GM23338 (cell line): ENCODE data around the gene CES5A. TPM values are rescaled to one million over a fixed set of nuclear protein-coding genes. Genes with fewer than 3 reads are reported as not detected.

Experiments used
- ATAC-seq: fragments of 200-7000 bp; cut with Tn5 transposase; 3 replicates; pipeline ENCODE4 v1.9.1; 2020
- DNase-seq: peaks from one replicate; pipeline ENCODE4 v3.0.0-alpha.2; 2015; ENCODE audit warnings: low spot score
- H2AFZ ChIP-seq: fragments of 200-600 bp; sonication (generic); 2 replicates; pipeline ENCODE4 v1.8.0; 2016; ENCODE audit warnings: antibody characterized with exemption, mild to moderate bottlenecking, moderate library complexity
- H3F3A ChIP-seq: fragments of 200-600 bp; sonication (generic); replicated peaks from 2 replicates; pipeline ENCODE4 v1.8.0; 2017; ENCODE audit warnings: antibody characterized with exemption, mixed run types, low read depth
- H3K27ac ChIP-seq: fragments of 200-600 bp; sonication (generic); 2 replicates; pipeline ENCODE4 v1.6.1; 2016; ENCODE audit warnings: low read depth
- H3K27me3 ChIP-seq: fragments of 200-600 bp; sonication (generic); 2 replicates; pipeline ENCODE4 v1.8.0; 2016; ENCODE audit warnings: mild to moderate bottlenecking, mixed run types, moderate library complexity; ENCODE audit not compliant: insufficient read depth
- H3K36me3 ChIP-seq: fragments of 200-600 bp; sonication (generic); 2 replicates; pipeline ENCODE4 v1.8.0; 2016; ENCODE audit warnings: mild to moderate bottlenecking; ENCODE audit not compliant: insufficient read depth
- H3K4me1 ChIP-seq: fragments of 200-600 bp; sonication (generic); 2 replicates; pipeline ENCODE4 v1.8.0; 2016; ENCODE audit warnings: mild to moderate bottlenecking, moderate library complexity; ENCODE audit not compliant: insufficient read depth
- H3K4me2 ChIP-seq: fragments of 200-600 bp; sonication (generic); 2 replicates; pipeline ENCODE4 v1.7.1; 2017; ENCODE audit warnings: mixed run types
- H3K4me3 ChIP-seq: fragments of 200-600 bp; sonication (generic); 2 replicates; pipeline ENCODE4 v1.6.1; 2016; ENCODE audit warnings: mixed run types
- H3K79me2 ChIP-seq: fragments of 200-600 bp; sonication (generic); replicated peaks from 2 replicates; pipeline ENCODE4 v1.8.0; 2017; ENCODE audit warnings: mild to moderate bottlenecking; ENCODE audit not compliant: insufficient read depth
- H3K9me2 ChIP-seq: fragments of 200-600 bp; sonication (generic); 2 replicates; pipeline ENCODE4 v1.8.0; 2017; ENCODE audit not compliant: insufficient read depth
- H4K20me1 ChIP-seq: fragments of 200-600 bp; sonication (generic); replicated peaks from 2 replicates; pipeline ENCODE4 v1.8.0; 2017; ENCODE audit warnings: mild to moderate bottlenecking; ENCODE audit not compliant: insufficient read depth
- H3K27ac Mint-ChIP-seq: 2 replicates; pipeline ENCODE4 v1.8.0; 2020; ENCODE audit warnings: inconsistent platforms, mild to moderate bottlenecking, moderate library complexity, mixed read lengths
- H3K27me3 Mint-ChIP-seq: 3 replicates; pipeline ENCODE4 v1.8.0; 2022; ENCODE audit warnings: low read depth, mild to moderate bottlenecking, moderate library complexity, mixed read lengths, inconsistent platforms; ENCODE audit not compliant: insufficient read depth, poor library complexity
- H3K36me3 Mint-ChIP-seq: 3 replicates; pipeline ENCODE4 v1.8.0; 2021; ENCODE audit warnings: low read depth, mild to moderate bottlenecking, inconsistent platforms, moderate library complexity, mixed read lengths
- H3K4me1 Mint-ChIP-seq: 3 replicates; pipeline ENCODE4 v1.8.0; 2020; ENCODE audit warnings: mild to moderate bottlenecking, inconsistent platforms, mixed read lengths
- H3K4me3 Mint-ChIP-seq: 3 replicates; pipeline ENCODE4 v1.8.0; 2021; ENCODE audit warnings: moderate library complexity, mild to moderate bottlenecking, inconsistent platforms, mixed read lengths
- H3K9me3 Mint-ChIP-seq: 3 replicates; pipeline ENCODE4 v1.8.0; 2020; ENCODE audit warnings: moderate library complexity, mild to moderate bottlenecking, inconsistent platforms, mixed read lengths
- EZH2 ChIP-seq: fragments of 200-600 bp; sonication (generic); IDR thresholded peaks from one replicate; pipeline ENCODE4 v1.8.0; 2017; ENCODE audit warnings: antibody characterized with exemption, mild to moderate bottlenecking, low read depth; ENCODE audit not compliant: unreplicated experiment
- NANOG ChIP-seq: IDR thresholded peaks from 2 replicates; pipeline ENCODE4 v1.6.1; 2016; ENCODE audit warnings: antibody characterized with exemption, borderline replicate concordance
- STAT1 ChIP-seq: IDR thresholded peaks from one replicate; pipeline ENCODE4 v1.6.1; 2016; ENCODE audit warnings: antibody characterized with exemption; ENCODE audit not compliant: unreplicated experiment
- ZNF114 ChIP-seq: fragments of 250-450 bp; sonication (Bioruptor Pico); IDR thresholded peaks from 2 replicates; pipeline ENCODE4 v1.5.0; 2020; ENCODE audit warnings: mild to moderate bottlenecking, moderate library complexity
- ZNF331 ChIP-seq: fragments of 250-450 bp; sonication (Bioruptor Pico); IDR thresholded peaks from 2 replicates; pipeline ENCODE4 v1.5.0; 2020; ENCODE audit warnings: low read depth, mild to moderate bottlenecking, moderate library complexity
- polyA plus RNA-seq: library from polyadenylated mRNA; unstranded; fragments of >200 nt; fragmentation: Nextera tagmentation; extraction: Ambion mirVana; gene quantifications from 2 replicates; pipeline ENCODE4 v1.2.1, GENCODE V29; 2016
- total RNA-seq: library from RNA; depleted of rRNA; stranded (reverse); fragments of >200 nt; shearing (Covaris generic); gene quantifications from 2 replicates; pipeline ENCODE4 v1.2.3, GENCODE V29; 2014
- TF ChIP-seq, protein P1 (sequence below): fragments of 250-450 bp; sonication (Bioruptor Pico); IDR thresholded peaks from 2 replicates; pipeline ENCODE4 v1.5.0; 2020; ENCODE audit warnings: mild to moderate bottlenecking, moderate library complexity
- TF ChIP-seq, protein P2 (sequence below): IDR thresholded peaks from 2 replicates; pipeline ENCODE4 v1.6.1; 2016; ENCODE audit warnings: antibody characterized with exemption

CES5A gene
- total and polyA plus RNA-seq, 2 experiments from 2014 or later = not detected

DNA sequence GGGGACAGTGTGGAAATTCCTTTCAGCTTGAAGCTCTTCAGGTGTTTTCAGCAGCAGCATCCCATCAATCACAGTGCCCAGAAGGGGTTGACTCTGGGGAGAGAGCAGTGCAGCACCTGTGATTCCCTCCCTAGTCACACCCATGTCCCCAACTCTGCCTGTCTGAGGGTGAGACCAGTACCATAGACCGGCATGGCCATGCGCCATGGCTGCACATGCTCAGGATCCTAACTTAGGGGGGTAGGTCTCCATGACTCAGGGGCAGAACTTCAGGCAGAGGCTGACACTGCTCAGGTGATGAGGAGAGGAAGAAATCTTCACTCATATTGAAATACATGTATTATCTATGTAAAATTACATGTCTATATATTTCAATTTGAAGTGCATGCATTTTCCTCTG lies 62.2 kb downstream of the CES5A start:
- Mint-ChIP-seq H3K4me3 (no peak overlapping the region), H3K4me1 (peaks cover 19% of the 10 kb centered on the region), H3K9me3 (no peaks in the 10 kb centered on the region), H3K36me3 (no peaks in the 10 kb centered on the region), H3K27me3 (peaks cover 10% of the 10 kb centered on the region), H3K27ac (no peak overlapping the region)
- no peaks in the 10 kb centered on the region for H3K36me3 ChIP-seq
- no peaks in the 10 kb centered on the region for H3K27me3 ChIP-seq
- H2AFZ ChIP-seq = no peak overlapping the region
- DNase-seq (no peak), ATAC-seq (no peak)
- no peak overlapping the region for H3K4me3 ChIP-seq
- no peaks in the 10 kb centered on the region for H3F3A ChIP-seq
- no peaks in the 10 kb centered on the region for H4K20me1 ChIP-seq
- no peak overlapping the region for H3K4me2 ChIP-seq
- H3K4me1 ChIP-seq = peaks cover 10% of the 10 kb centered on the region
- no peak for TF ChIP-seq ZNF114 (CRISPR knock-in tag)
- TF ChIP-seq, protein P1, sequence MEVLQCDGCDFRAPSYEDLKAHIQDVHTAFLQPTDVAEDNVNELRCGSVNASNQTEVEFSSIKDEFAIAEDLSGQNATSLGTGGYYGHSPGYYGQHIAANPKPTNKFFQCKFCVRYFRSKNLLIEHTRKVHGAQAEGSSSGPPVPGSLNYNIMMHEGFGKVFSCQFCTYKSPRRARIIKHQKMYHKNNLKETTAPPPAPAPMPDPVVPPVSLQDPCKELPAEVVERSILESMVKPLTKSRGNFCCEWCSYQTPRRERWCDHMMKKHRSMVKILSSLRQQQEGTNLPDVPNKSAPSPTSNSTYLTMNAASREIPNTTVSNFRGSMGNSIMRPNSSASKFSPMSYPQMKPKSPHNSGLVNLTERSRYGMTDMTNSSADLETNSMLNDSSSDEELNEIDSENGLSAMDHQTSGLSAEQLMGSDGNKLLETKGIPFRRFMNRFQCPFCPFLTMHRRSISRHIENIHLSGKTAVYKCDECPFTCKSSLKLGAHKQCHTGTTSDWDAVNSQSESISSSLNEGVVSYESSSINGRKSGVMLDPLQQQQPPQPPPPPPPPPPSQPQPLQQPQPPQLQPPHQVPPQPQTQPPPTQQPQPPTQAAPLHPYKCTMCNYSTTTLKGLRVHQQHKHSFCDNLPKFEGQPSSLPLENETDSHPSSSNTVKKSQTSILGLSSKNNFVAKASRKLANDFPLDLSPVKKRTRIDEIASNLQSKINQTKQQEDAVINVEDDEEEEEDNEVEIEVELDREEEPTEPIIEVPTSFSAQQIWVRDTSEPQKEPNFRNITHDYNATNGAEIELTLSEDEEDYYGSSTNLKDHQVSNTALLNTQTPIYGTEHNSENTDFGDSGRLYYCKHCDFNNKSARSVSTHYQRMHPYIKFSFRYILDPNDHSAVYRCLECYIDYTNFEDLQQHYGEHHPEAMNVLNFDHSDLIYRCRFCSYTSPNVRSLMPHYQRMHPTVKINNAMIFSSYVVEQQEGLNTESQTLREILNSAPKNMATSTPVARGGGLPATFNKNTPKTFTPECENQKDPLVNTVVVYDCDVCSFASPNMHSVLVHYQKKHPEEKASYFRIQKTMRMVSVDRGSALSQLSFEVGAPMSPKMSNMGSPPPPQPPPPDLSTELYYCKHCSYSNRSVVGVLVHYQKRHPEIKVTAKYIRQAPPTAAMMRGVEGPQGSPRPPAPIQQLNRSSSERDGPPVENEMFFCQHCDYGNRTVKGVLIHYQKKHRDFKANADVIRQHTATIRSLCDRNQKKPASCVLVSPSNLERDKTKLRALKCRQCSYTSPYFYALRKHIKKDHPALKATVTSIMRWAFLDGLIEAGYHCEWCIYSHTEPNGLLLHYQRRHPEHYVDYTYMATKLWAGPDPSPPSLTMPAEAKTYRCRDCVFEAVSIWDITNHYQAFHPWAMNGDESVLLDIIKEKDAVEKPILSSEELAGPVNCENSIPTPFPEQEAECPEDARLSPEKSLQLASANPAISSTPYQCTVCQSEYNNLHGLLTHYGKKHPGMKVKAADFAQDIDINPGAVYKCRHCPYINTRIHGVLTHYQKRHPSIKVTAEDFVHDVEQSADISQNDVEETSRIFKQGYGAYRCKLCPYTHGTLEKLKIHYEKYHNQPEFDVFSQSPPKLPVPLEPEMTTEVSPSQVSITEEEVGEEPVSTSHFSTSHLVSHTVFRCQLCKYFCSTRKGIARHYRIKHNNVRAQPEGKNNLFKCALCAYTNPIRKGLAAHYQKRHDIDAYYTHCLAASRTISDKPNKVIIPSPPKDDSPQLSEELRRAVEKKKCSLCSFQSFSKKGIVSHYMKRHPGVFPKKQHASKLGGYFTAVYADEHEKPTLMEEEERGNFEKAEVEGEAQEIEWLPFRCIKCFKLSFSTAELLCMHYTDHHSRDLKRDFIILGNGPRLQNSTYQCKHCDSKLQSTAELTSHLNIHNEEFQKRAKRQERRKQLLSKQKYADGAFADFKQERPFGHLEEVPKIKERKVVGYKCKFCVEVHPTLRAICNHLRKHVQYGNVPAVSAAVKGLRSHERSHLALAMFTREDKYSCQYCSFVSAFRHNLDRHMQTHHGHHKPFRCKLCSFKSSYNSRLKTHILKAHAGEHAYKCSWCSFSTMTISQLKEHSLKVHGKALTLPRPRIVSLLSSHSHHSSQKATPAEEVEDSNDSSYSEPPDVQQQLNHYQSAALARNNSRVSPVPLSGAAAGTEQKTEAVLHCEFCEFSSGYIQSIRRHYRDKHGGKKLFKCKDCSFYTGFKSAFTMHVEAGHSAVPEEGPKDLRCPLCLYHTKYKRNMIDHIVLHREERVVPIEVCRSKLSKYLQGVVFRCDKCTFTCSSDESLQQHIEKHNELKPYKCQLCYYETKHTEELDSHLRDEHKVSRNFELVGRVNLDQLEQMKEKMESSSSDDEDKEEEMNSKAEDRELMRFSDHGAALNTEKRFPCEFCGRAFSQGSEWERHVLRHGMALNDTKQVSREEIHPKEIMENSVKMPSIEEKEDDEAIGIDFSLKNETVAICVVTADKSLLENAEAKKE = no peak
- TF ChIP-seq STAT1 = no peak
- no peak for TF ChIP-seq ZNF331 (CRISPR knock-in tag)
- no peak for TF ChIP-seq NANOG
- TF ChIP-seq EZH2 = no peak
- TF ChIP-seq, protein P2, sequence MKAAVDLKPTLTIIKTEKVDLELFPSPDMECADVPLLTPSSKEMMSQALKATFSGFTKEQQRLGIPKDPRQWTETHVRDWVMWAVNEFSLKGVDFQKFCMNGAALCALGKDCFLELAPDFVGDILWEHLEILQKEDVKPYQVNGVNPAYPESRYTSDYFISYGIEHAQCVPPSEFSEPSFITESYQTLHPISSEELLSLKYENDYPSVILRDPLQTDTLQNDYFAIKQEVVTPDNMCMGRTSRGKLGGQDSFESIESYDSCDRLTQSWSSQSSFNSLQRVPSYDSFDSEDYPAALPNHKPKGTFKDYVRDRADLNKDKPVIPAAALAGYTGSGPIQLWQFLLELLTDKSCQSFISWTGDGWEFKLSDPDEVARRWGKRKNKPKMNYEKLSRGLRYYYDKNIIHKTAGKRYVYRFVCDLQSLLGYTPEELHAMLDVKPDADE = no peak
- H3K27ac ChIP-seq = no peak overlapping the region
- H3K9me2 ChIP-seq = no peaks in the 10 kb centered on the region
- H3K79me2 ChIP-seq = no peaks in the 10 kb centered on the region
